Activated CD8-positive, alpha-beta memory T cell treated with anti-CD3 and anti-CD28 coated beads for 1 hour (primary cell): ENCODE results near the gene ECHDC1.
"Not testable (repeated sequence)": the region's sequence is repeated elsewhere in the genome, so short reads cannot be mapped to it uniquely, and the experiment has no call there.

Experiments
- DNase-seq, 2 donors: peaks; one replicate each; pipeline ENCODE4 v3.0.0-alpha.2; 2020; ENCODE audit warnings: low read depth in 1 of 2; ENCODE audit errors: extremely low read depth in 1 of 2

Gene ECHDC1

GRCh38 chr6:127342946-127343808 lies at the start of gene ECHDC1:
Gene ECHDC1 (minus strand): TSS chr6:127343609. CDS start chr6:127331028, 12,581 bp downstream.
- peak in 1 of 2 donors; percentile 47 for DNase-seq

- DNase-seq = no peak
Measured at GRCh38 chr6:127392301-127392700, 48.9 kb upstream of the ECHDC1 start.

- no peak for DNase-seq
Measured at GRCh38 chr6:127391094-127391953, 47.9 kb upstream of the ECHDC1 start.

- no peak for DNase-seq
Measured at GRCh38 chr6:127389706-127390105, 46.3 kb upstream of the ECHDC1 start.

- DNase-seq = no peak
Measured at GRCh38 chr6:127385668-127386430, 42.4 kb upstream of the ECHDC1 start.

GRCh38 chr6:127384848-127385247 lies 41.4 kb upstream of the ECHDC1 start:
- not testable (repeated sequence) for DNase-seq

- DNase-seq = no peak
Measured at GRCh38 chr6:127383988-127384387, 40.6 kb upstream of the ECHDC1 start.

GRCh38 chr6:127382413-127382812 lies 39.0 kb upstream of the ECHDC1 start:
- no peak for DNase-seq

GRCh38 chr6:127381384-127381783 lies 38.0 kb upstream of the ECHDC1 start:
- DNase-seq = no peak

GRCh38 chr6:127376685-127377084 lies 33.3 kb upstream of the ECHDC1 start:
- no peak for DNase-seq

GRCh38 chr6:127367023-127367375 lies 23.6 kb upstream of the ECHDC1 start:
- DNase-seq = no peak

GRCh38 chr6:127366282-127367022 lies 23.0 kb upstream of the ECHDC1 start:
- no peak for DNase-seq

GRCh38 chr6:127365874-127366273 lies 22.5 kb upstream of the ECHDC1 start:
- DNase-seq = no peak

- no peak for DNase-seq
Measured at GRCh38 chr6:127352524-127352923, 9.1 kb upstream of the ECHDC1 start.

GRCh38 chr6:127349980-127350379 lies 6.6 kb upstream of the ECHDC1 start:
- DNase-seq = no peak

GRCh38 chr6:127348028-127348661 lies 4.7 kb upstream of the ECHDC1 start:
- DNase-seq = no peak

- no peak for DNase-seq
Measured at GRCh38 chr6:127347178-127347577, 3.8 kb upstream of the ECHDC1 start.

- no peak for DNase-seq
Measured at GRCh38 chr6:127345521-127345920, 2.1 kb upstream of the ECHDC1 start.

- DNase-seq = no peak
Measured at GRCh38 chr6:127343809-127344659, 625 bp upstream of the ECHDC1 start.
